GM15510 (cell line): Measurements from ENCODE around the gene ABCA4.

ENCODE experiments used
- POLR2A ChIP-seq: IDR thresholded peaks from 3 replicates; pipeline ENCODE4 v1.6.1; 2011; ENCODE audit warnings: borderline replicate concordance; ENCODE audit not compliant: insufficient read length; ENCODE audit errors: extremely low read depth

ABCA4 gene

GRCh38 chr1:94111879-94112278, 9.1 kb downstream of the ABCA4 start:
- TF ChIP-seq POLR2A: no peak

GRCh38 chr1:94110946-94111740, 9.8 kb downstream of the ABCA4 start:
- no peak for TF ChIP-seq POLR2A

- no peak for TF ChIP-seq POLR2A
Measured at GRCh38 chr1:94110021-94110761, 10.8 kb downstream of the ABCA4 start.

GRCh38 chr1:94109478-94109877, 11.5 kb downstream of the ABCA4 start:
- no peak for TF ChIP-seq POLR2A

- no peak for TF ChIP-seq POLR2A
Measured at GRCh38 chr1:94107141-94107540, 13.8 kb downstream of the ABCA4 start.

- no peak for TF ChIP-seq POLR2A
Measured at GRCh38 chr1:94106716-94107115, 14.2 kb downstream of the ABCA4 start.

GRCh38 chr1:94105957-94106529, 14.9 kb downstream of the ABCA4 start:
- no peak for TF ChIP-seq POLR2A

GRCh38 chr1:94105581-94105952, 15.4 kb downstream of the ABCA4 start:
- no peak for TF ChIP-seq POLR2A

- no peak for TF ChIP-seq POLR2A
Measured at GRCh38 chr1:94104776-94105580, 16.0 kb downstream of the ABCA4 start.

GRCh38 chr1:94104127-94104684, 16.7 kb downstream of the ABCA4 start:
- no peak for TF ChIP-seq POLR2A

- no peak for TF ChIP-seq POLR2A
Measured at GRCh38 chr1:94103608-94104007, 17.3 kb downstream of the ABCA4 start.

- TF ChIP-seq POLR2A: no peak
Measured at GRCh38 chr1:94101613-94102525, 19.1 kb downstream of the ABCA4 start.

GRCh38 chr1:94100785-94101612, 19.9 kb downstream of the ABCA4 start:
- no peak for TF ChIP-seq POLR2A

GRCh38 chr1:94100129-94100784, 20.7 kb downstream of the ABCA4 start:
- no peak for TF ChIP-seq POLR2A
